SK-N-SH (cell line): ENCODE data around the gene MAP7. TPM values are rescaled to one million over a fixed set of nuclear protein-coding genes. Genes with fewer than 3 reads are reported as not detected.
A peak's percentile ranks its signal among the peaks of the same experiment; 100 is the strongest.

Experiments
- CTCF ChIA-PET: fragments of 300-600, 350-600 bp; formaldehyde crosslinking; extraction: SDS; loops from one replicate; lab custom pipeline; 2021; lab: Yijun Ruan, JAX
- POLR2A ChIA-PET: fragments of 350-600 bp; sonication (Branson Sonifier 250); formaldehyde crosslinking; extraction: SDS; loops from one replicate; lab custom pipeline; 2020; ENCODE audit warnings: antibody characterized with exemption, inconsistent platforms; lab: Yijun Ruan, JAX
- DNase-seq: peaks from one replicate; pipeline ENCODE4 v3.0.0; 2012
- H2AFZ ChIP-seq: fragments of 200-600 bp; sonication (generic); 2 replicates; pipeline ENCODE4 v1.8.1; 2016; ENCODE audit warnings: antibody characterized with exemption, mild to moderate bottlenecking, low read depth
- H3F3A ChIP-seq: fragments of 200-600 bp; sonication (generic); replicated peaks from 2 replicates; pipeline ENCODE3; 2016; ENCODE audit warnings: antibody characterized with exemption, mild to moderate bottlenecking; ENCODE audit not compliant: insufficient read depth
- H3K27ac ChIP-seq, 2 experiments: fragments of 200-500 bp in 1 of 2; fragments of 200-600 bp in 1 of 2; sonication (Bioruptor generic) in 1 of 2; sonication (generic), shearing (Covaris generic) in 1 of 2; 2 replicates each; pipeline versions ENCODE4 v1.5.1 to v1.6.1; 2014 to 2016; ENCODE audit warnings: low read depth in 2 of 2, inconsistent platforms in 1 of 2, low read length in 1 of 2, mild to moderate bottlenecking in 1 of 2, mixed read lengths in 1 of 2
- H3K27me3 ChIP-seq: fragments of 200-600 bp; sonication (generic), shearing (Covaris generic); 2 replicates; pipeline ENCODE4 v1.6.1; 2016; ENCODE audit warnings: mixed run types; ENCODE audit not compliant: insufficient read depth
- H3K36me3 ChIP-seq, 2 experiments: fragments of 200-500 bp in 1 of 2; fragments of 200-600 bp in 1 of 2; sonication (Bioruptor generic) in 1 of 2; sonication (generic) in 1 of 2; replicated peaks in 1 of 2; 2 replicates each; pipeline versions ENCODE3 to v1.5.1; 2014 to 2016; ENCODE audit warnings: low read length in 1 of 2, mild to moderate bottlenecking in 1 of 2; ENCODE audit not compliant: insufficient read depth in 2 of 2, control insufficient read depth in 1 of 2
- H3K4me1 ChIP-seq, 2 experiments: fragments of 200-500 bp in 1 of 2; fragments of 200-600 bp in 1 of 2; sonication (Bioruptor generic) in 1 of 2; sonication (generic), shearing (Covaris generic) in 1 of 2; 2 replicates each; pipeline versions ENCODE4 v1.5.1 to v1.6.1; 2014 to 2016; ENCODE audit warnings: low read depth in 1 of 2, low read length in 1 of 2, mixed run types in 1 of 2; ENCODE audit not compliant: insufficient read depth in 2 of 2, control insufficient read depth in 1 of 2
- H3K4me2 ChIP-seq: fragments of 200-600 bp; sonication (generic), shearing (Covaris generic); 2 replicates; pipeline ENCODE4 v1.6.1; 2017; ENCODE audit warnings: mixed run types
- H3K4me3 ChIP-seq, 2 experiments: fragments of 200-500 bp in 1 of 2; fragments of 200-600 bp in 1 of 2; sonication (Bioruptor generic) in 1 of 2; sonication (generic), shearing (Covaris generic) in 1 of 2; 2 replicates each; pipeline versions ENCODE4 v1.5.1 to v1.8.1; 2014 to 2016; ENCODE audit warnings: low read depth in 2 of 2, inconsistent platforms in 1 of 2, low read length in 1 of 2, mild to moderate bottlenecking in 1 of 2, mixed read lengths in 1 of 2, moderate library complexity in 1 of 2
- H3K79me2 ChIP-seq: fragments of 200-600 bp; sonication (generic); 2 replicates; pipeline ENCODE4 v1.8.1; 2017; ENCODE audit warnings: mild to moderate bottlenecking; ENCODE audit not compliant: insufficient read depth
- H3K9ac ChIP-seq: fragments of 200-600 bp; sonication (generic); 2 replicates; pipeline ENCODE4 v1.6.1; 2017; ENCODE audit warnings: mixed run types
- H3K9me2 ChIP-seq: fragments of 200-600 bp; sonication (generic); 2 replicates; pipeline ENCODE4 v1.6.1; 2017; ENCODE audit warnings: mixed run types
- H3K9me3 ChIP-seq: fragments of 200-600 bp; sonication (generic); 2 replicates; pipeline ENCODE4 v1.6.1; 2017; ENCODE audit warnings: mixed run types, mild to moderate bottlenecking, moderate library complexity
- H4K20me1 ChIP-seq: fragments of 200-600 bp; sonication (generic); 2 replicates; pipeline ENCODE4 v1.6.1; 2017; ENCODE audit warnings: mild to moderate bottlenecking, mixed run types; ENCODE audit not compliant: insufficient read depth
- CHD2 ChIP-seq: fragments of 150-350 bp; IDR thresholded peaks from 2 replicates; pipeline ENCODE4 v1.6.1; 2018; ENCODE audit warnings: low read length; ENCODE audit not compliant: partially characterized antibody
- ELF1 ChIP-seq: IDR thresholded peaks from 2 replicates; pipeline ENCODE4 v1.4.0; 2012
- EZH2phosphoT487 ChIP-seq: fragments of 200-600 bp; sonication (generic); IDR thresholded peaks from 2 replicates; pipeline ENCODE4 v1.6.1; 2017; ENCODE audit warnings: low read depth, mixed run types, mild to moderate bottlenecking, antibody characterized with exemption, moderate library complexity, borderline replicate concordance
- FOSL2 ChIP-seq: IDR thresholded peaks from 2 replicates; pipeline ENCODE4 v1.4.0; 2012; ENCODE audit warnings: low read depth, mild to moderate bottlenecking, moderate library complexity, borderline replicate concordance
- FOXM1 ChIP-seq: IDR thresholded peaks from 2 replicates; pipeline ENCODE4 v1.4.0; 2012; ENCODE audit warnings: low read depth, mild to moderate bottlenecking
- GABPA ChIP-seq: IDR thresholded peaks from 2 replicates; pipeline ENCODE4 v1.4.0; 2012; ENCODE audit warnings: low read depth, mild to moderate bottlenecking
- MAX ChIP-seq: IDR thresholded peaks from 2 replicates; pipeline ENCODE4 v1.4.0; 2012; ENCODE audit warnings: low read depth
- NRF1 ChIP-seq: IDR thresholded peaks from 2 replicates; pipeline ENCODE4 v1.6.1; 2012; ENCODE audit warnings: low read depth, mild to moderate bottlenecking, low read length
- RCOR1 ChIP-seq: fragments of 150-350 bp; IDR thresholded peaks from 2 replicates; pipeline ENCODE4 v1.6.1; 2017; ENCODE audit warnings: antibody characterized with exemption, low read length
- RFX5 ChIP-seq: IDR thresholded peaks from 2 replicates; pipeline ENCODE4 v1.6.1; 2012; ENCODE audit warnings: mild to moderate bottlenecking, improper control_type of control experiment, low read length
- YY1 ChIP-seq: IDR thresholded peaks from 2 replicates; pipeline ENCODE4 v1.4.0; 2012; ENCODE audit warnings: low read depth, mild to moderate bottlenecking
- whole genome bisulfite sequencing: methylation state at CpG from one replicate; pipeline ENCODE4 v1.1.6; 2017; ENCODE audit warnings: low lambda C conversion rate; 5-methylcytosine and 5-hydroxymethylcytosine counted together
- polyA plus RNA-seq, 3 experiments: library from polyadenylated mRNA; depleted of rRNA; stranded (reverse); fragments of >200 nt; gene quantifications; 2 replicates each; pipeline ENCODE4 v1.2.3, GENCODE V29; 2012
- TF ChIP-seq, protein P1 (sequence below): fragments of 150-350 bp; IDR thresholded peaks from 2 replicates; pipeline ENCODE4 v1.6.1; 2017; ENCODE audit warnings: antibody characterized with exemption, low read length, low read depth, borderline replicate concordance
- TF ChIP-seq, protein P2 (sequence below): IDR thresholded peaks from 2 replicates; pipeline ENCODE4 v1.4.0; 2012; ENCODE audit warnings: low read depth, borderline replicate concordance

The MAP7 gene
- polyA plus RNA-seq, 1 of the 3 experiments (the other 2 are of a cell fraction) = 0.76 TPM

DNA sequence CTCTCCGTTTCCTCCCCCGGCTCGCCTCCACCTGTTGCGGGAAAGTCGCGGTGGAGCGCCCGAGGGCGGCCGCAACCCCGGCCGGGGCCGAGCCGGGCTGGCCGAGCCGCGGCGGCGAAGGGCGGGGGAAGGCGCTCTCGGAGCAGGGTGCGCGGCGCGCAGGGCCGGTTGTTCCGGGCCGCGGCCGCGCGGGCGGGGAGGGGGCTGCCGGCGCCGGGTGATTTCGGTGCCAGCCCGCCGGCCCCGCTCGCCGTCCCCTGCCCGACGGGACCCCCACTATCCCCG lies 235 bp downstream of the MAP7 start:
- Histone ChIP-seq H3K4me2 (peak overlapping the region; percentile 84), H3K27ac (peak overlapping the region in 1 of 2 experiments; percentile 55; a peak in 1 of 4 replicates), H3K27me3 (peaks cover 12% of the 10 kb centered on the region; the same call in 1 of the 2 replicates), H3K9me2 (no peaks in the 10 kb centered on the region), H3K4me1 (peaks cover 0 to 16% of the 10 kb centered on the region in 2 experiments; a peak in 2 of 4 replicates), H3K4me3 (peak overlapping the region; percentile 70 to 77), H4K20me1 (no peaks in the 10 kb centered on the region), H3K9ac (peak overlapping the region; percentile 34; the same call in 1 of the 2 replicates), H3K36me3 (no peaks in the 10 kb centered on the region), H2AFZ (peak overlapping the region; percentile 79; the same call in 1 of the 2 replicates), H3K9me3 (no peaks in the 10 kb centered on the region), H3K79me2 (no peaks in the 10 kb centered on the region), H3F3A (peaks cover 3% of the 10 kb centered on the region)
- DNase-seq = peak; percentile 89
- TF ChIP-seq, protein P1, sequence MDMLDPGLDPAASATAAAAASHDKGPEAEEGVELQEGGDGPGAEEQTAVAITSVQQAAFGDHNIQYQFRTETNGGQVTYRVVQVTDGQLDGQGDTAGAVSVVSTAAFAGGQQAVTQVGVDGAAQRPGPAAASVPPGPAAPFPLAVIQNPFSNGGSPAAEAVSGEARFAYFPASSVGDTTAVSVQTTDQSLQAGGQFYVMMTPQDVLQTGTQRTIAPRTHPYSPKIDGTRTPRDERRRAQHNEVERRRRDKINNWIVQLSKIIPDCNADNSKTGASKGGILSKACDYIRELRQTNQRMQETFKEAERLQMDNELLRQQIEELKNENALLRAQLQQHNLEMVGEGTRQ = no peak
- CTCF ChIA-PET = interaction anchor here (0.6 to 4.9 kb wide), 47 partner anchors 9 to 1052 kb away, joined by 3 to 41 read pairs (median 5); partner anchors contain the start of genes AHI1, BCLAF1, MAP3K5 and MTFR2
- 0% methylated on average over 4 of the region's 46 CpGs for WGBS
- POLR2A ChIA-PET = interaction anchor here (1.3 kb wide), 1 partner anchor 260 kb away, joined by 6 read pairs; the partner anchor contains the start of gene BCLAF1

DNA sequence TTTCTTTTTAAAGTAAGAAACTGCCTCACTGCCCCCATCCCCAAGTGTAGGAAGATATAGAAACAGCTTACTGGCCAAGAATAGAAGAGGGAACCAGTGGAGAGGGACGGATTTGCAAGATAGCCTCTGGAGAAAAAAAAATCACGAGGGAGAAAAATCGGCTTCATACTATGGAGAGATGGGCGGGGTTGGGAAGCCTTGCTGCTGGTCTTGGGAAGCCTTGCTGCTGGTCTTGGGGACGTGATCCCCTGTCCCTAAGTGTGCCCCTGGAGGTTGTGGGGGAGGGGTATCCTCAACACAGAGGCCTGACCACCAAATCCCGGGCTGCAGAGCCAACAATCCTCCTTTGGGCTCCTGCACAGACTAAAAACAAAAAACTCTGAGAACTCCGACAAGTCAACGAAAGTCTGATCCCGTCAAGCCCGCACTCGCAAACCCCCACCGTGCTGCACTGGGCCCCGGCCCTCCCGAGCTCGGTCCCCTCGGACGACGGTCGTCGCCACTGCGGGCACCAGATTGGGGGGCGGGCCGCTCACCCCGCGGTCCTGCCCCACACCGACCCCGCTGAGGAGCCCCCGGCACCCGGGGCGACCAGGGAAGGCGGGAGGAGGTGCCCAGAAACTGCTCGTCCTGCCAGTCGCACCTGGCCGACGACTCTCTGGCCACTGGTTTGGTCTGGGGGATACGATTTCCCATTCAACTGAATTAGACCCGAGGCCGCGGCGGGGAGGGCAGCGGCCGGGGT lies 750 bp downstream of the MAP7 start:
- ChIA-PET POLR2A (interaction anchor here (1.3 to 1.6 kb wide), 2 partner anchors 260 kb away, joined by 4 to 6 read pairs; partner anchors contain the start of gene BCLAF1), CTCF (interaction anchor here (0.5 to 4.9 kb wide), 60 partner anchors 8 to 1052 kb away, joined by 3 to 41 read pairs (median 4); partner anchors contain the start of genes AHI1, BCLAF1, MAP3K5 and MTFR2)
- H3K27me3 ChIP-seq = peaks cover 12% of the 10 kb centered on the region; the same call in 1 of the 2 replicates
- H3K36me3 ChIP-seq = no peaks in the 10 kb centered on the region
- no peaks in the 10 kb centered on the region for H3K79me2 ChIP-seq
- no peaks in the 10 kb centered on the region for H4K20me1 ChIP-seq
- peak overlapping the region; percentile 79; the same call in 1 of the 2 replicates for H2AFZ ChIP-seq
- peaks cover 3% of the 10 kb centered on the region for H3F3A ChIP-seq
- H3K9me3 ChIP-seq = no peaks in the 10 kb centered on the region
- no peaks in the 10 kb centered on the region for H3K9me2 ChIP-seq
- 10% methylated on average over 14 of the region's 42 CpGs for WGBS
- peak overlapping the region; percentile 34; the same call in 1 of the 2 replicates for H3K9ac ChIP-seq
- peaks cover 0 to 16% of the 10 kb centered on the region in 2 experiments; a peak in 2 of 4 replicates for H3K4me1 ChIP-seq
- H3K4me3 ChIP-seq = peak overlapping the region; percentile 70 to 77
- peak; percentile 75 for DNase-seq
- peak overlapping the region; percentile 84 for H3K4me2 ChIP-seq
- peak overlapping the region in 1 of 2 experiments; percentile 55; a peak in 1 of 4 replicates for H3K27ac ChIP-seq
- TF ChIP-seq CHD2 = peak; percentile 30
- no peak for TF ChIP-seq GABPA

DNA sequence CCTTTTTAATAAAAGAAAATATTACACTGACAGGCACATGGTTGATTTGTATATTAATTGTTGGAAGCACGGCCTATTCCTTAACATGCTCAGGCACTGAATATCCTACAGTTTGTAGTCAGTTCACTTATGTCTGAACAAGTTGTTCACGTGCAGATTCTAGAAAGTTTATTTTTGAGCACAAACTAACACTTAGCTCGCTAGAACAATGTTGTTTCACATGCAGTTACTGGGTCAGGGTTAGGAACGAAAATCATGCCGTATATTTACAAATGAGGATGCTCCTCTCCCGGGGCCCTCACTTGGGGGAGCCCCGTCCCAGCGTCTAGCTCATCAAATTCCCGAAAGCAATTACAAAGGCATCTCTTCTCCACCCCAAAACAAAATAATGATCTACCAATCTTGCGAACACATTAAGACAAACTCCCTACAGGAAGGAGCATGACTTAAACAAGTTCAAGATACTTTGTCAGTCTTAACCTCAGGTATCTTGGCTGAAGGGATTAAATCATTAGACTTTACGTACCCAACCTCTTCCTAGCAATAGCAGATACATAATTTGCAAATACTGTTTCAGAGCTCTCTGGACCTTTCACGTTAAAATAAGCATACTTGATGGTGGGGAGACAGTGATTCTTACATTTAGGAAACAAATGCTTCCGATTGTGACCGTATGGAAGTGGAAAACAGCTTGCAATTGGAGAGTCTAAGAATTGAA lies 1.5 kb downstream of the MAP7 start:
- Histone ChIP-seq H3K79me2 (no peaks in the 10 kb centered on the region), H3K9ac (no peak overlapping the region), H3K4me1 (peaks cover 0 to 16% of the 10 kb centered on the region in 2 experiments; a peak in 2 of 4 replicates), H3K9me3 (no peaks in the 10 kb centered on the region), H3K36me3 (no peaks in the 10 kb centered on the region), H4K20me1 (no peaks in the 10 kb centered on the region), H3K27me3 (peaks cover 12% of the 10 kb centered on the region; the same call in 1 of the 2 replicates), H3K4me2 (no peak overlapping the region), H3K27ac (no peak overlapping the region), H3F3A (peaks cover 3% of the 10 kb centered on the region), H2AFZ (no peak overlapping the region), H3K4me3 (peak overlapping the region in 1 of 2 experiments; percentile 77; a peak in 2 of 4 replicates), H3K9me2 (no peaks in the 10 kb centered on the region)
- TF ChIP-seq ELF1 (no peak), MAX (no peak), RCOR1 (no peak), FOSL2 (no peak), NRF1 (no peak), RFX5 (no peak), YY1 (no peak), EZH2phosphoT487 (no peak), FOXM1 (no peak)
- TF ChIP-seq, protein P2, sequence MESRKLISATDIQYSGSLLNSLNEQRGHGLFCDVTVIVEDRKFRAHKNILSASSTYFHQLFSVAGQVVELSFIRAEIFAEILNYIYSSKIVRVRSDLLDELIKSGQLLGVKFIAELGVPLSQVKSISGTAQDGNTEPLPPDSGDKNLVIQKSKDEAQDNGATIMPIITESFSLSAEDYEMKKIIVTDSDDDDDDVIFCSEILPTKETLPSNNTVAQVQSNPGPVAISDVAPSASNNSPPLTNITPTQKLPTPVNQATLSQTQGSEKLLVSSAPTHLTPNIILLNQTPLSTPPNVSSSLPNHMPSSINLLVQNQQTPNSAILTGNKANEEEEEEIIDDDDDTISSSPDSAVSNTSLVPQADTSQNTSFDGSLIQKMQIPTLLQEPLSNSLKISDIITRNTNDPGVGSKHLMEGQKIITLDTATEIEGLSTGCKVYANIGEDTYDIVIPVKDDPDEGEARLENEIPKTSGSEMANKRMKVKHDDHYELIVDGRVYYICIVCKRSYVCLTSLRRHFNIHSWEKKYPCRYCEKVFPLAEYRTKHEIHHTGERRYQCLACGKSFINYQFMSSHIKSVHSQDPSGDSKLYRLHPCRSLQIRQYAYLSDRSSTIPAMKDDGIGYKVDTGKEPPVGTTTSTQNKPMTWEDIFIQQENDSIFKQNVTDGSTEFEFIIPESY = no peak
- CTCF ChIA-PET = interaction anchor here (0.5 to 4.9 kb wide), 21 partner anchors 9 to 267 kb away, joined by 3 to 41 read pairs (median 3); partner anchors contain the start of gene MAP3K5
- WGBS = 80% methylated on average over 14 of the region's 14 CpGs
- no peak for DNase-seq
- POLR2A ChIA-PET = interaction anchor here (1.6 kb wide), 1 partner anchor 259 kb away, joined by 4 read pairs; the partner anchor contains the start of gene BCLAF1
